AG04450 (cell line): ENCODE results near the gene DUOXA2. TPM values are rescaled to one million over a fixed set of nuclear protein-coding genes. Genes with fewer than 3 reads are reported as not detected.
A peak's percentile ranks its signal among the peaks of the same experiment; 100 is the strongest.

ENCODE experiments used
- CTCF ChIA-PET: fragments of 300-600, 350-600 bp; formaldehyde crosslinking; extraction: SDS; loops from one replicate; lab custom pipeline; 2022; ENCODE audit warnings: antibody characterized with exemption, inconsistent platforms; lab: Charles Lee
- POLR2A ChIA-PET: fragments of 350-600 bp; formaldehyde crosslinking; extraction: SDS; loops from one replicate; lab custom pipeline; 2021; ENCODE audit warnings: antibody characterized with exemption, inconsistent platforms; lab: Yijun Ruan, JAX
- DNase-seq: peaks from one replicate; pipeline ENCODE4 v3.0.0-alpha.2; 2011; ENCODE audit warnings: low read depth, low spot score
- H3K27ac ChIP-seq: one replicate; pipeline ENCODE4 v1.5.1; 2012; ENCODE audit warnings: low read depth, low read length, control low read depth
- H3K27me3 ChIP-seq: one replicate; pipeline ENCODE4 v1.6.0; 2012; ENCODE audit warnings: low read length; ENCODE audit not compliant: control insufficient read depth, insufficient read depth
- H3K4me3 ChIP-seq: 2 replicates; pipeline ENCODE4 v1.5.1; 2011; ENCODE audit warnings: mild to moderate bottlenecking, low read depth, low read length, control low read depth
- H3K9me3 ChIP-seq: 2 replicates; pipeline ENCODE4 v1.5.1; 2012; ENCODE audit warnings: low read length; ENCODE audit not compliant: control insufficient read depth, insufficient read depth
- polyA plus RNA-seq: library from polyadenylated mRNA; depleted of rRNA; stranded (reverse); fragments of >200 nt; gene quantifications from 2 replicates; pipeline ENCODE4 v1.2.3, GENCODE V29; 2011; rRNA removed
- TF ChIP-seq, protein P1 (sequence below): IDR thresholded peaks from 2 replicates; pipeline ENCODE4 v1.5.1; 2011; ENCODE audit warnings: low read depth, low read length, control low read depth, inconsistent platforms

DUOXA2 gene
- polyA plus RNA-seq, 1 experiment, result not detected

DNA sequence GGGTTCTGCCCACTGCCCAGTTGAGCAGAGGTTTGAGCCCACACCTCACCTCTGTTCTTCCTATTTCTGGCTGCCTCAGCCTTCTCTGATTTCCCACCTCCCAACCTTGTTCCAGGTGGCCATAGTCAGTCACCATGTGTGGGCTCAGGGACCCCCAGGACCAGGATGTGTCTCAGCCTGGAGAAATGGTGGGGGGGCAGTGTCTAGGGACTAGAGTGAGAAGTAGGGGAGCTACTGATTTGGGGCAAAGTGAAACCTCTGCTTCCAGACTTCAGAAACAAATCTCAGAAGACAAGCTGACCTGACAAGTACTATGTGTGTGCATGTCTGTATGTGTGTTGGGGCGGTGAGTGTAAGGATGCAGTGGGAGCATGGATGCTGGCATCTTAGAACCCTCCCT lies 50.8 kb downstream of the DUOXA2 start:
- H3K27me3 ChIP-seq, result no peaks in the 10 kb centered on the region
- no peak overlapping the region for H3K27ac ChIP-seq
- no peaks in the 10 kb centered on the region for H3K9me3 ChIP-seq
- no peak overlapping the region for H3K4me3 ChIP-seq
- ChIA-PET CTCF (interaction anchor here (1.0 to 6.1 kb wide), 11 partner anchors 17 to 449 kb away, joined by 4 to 202 read pairs (median 20); a partner anchor contains a TSS), POLR2A (interaction anchor here (0.7 kb wide), 1 partner anchor 112 kb away, joined by 3 read pairs; no protein-coding TSS in a partner anchor)
- no peak for DNase-seq
- TF ChIP-seq, protein P1, sequence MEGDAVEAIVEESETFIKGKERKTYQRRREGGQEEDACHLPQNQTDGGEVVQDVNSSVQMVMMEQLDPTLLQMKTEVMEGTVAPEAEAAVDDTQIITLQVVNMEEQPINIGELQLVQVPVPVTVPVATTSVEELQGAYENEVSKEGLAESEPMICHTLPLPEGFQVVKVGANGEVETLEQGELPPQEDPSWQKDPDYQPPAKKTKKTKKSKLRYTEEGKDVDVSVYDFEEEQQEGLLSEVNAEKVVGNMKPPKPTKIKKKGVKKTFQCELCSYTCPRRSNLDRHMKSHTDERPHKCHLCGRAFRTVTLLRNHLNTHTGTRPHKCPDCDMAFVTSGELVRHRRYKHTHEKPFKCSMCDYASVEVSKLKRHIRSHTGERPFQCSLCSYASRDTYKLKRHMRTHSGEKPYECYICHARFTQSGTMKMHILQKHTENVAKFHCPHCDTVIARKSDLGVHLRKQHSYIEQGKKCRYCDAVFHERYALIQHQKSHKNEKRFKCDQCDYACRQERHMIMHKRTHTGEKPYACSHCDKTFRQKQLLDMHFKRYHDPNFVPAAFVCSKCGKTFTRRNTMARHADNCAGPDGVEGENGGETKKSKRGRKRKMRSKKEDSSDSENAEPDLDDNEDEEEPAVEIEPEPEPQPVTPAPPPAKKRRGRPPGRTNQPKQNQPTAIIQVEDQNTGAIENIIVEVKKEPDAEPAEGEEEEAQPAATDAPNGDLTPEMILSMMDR, result no peak

DNA sequence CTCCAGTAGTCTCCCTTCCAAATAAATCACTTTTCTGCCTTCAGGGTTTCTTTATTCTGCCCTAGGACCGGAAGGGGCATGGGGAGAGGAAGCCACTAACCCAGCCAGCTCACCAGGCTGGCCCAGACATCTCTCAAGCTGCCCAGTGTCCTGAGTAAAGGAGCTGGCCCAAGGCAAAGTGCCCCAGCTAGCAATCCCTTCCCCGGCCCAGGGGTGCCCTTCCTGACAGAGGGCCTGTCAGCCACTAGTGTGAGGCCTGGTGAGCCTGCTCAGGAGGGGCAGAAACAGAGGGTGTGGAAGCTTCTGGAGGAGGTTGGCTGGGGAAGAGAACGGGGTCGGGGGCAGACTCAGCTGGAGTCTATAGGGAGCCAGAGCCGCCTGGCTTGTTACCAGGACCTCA lies 51.4 kb downstream of the DUOXA2 start:
- Histone ChIP-seq H3K4me3 (no peak overlapping the region), H3K27me3 (no peaks in the 10 kb centered on the region), H3K9me3 (no peaks in the 10 kb centered on the region), H3K27ac (no peak overlapping the region)
- CTCF ChIA-PET, result interaction anchor here (1.5 to 6.1 kb wide), 4 partner anchors 37 to 292 kb away, joined by 5 to 202 read pairs (median 52); a partner anchor contains a TSS
- TF ChIP-seq, protein P1, result no peak
- no peak for DNase-seq
- POLR2A ChIA-PET, result no interaction called here

DNA sequence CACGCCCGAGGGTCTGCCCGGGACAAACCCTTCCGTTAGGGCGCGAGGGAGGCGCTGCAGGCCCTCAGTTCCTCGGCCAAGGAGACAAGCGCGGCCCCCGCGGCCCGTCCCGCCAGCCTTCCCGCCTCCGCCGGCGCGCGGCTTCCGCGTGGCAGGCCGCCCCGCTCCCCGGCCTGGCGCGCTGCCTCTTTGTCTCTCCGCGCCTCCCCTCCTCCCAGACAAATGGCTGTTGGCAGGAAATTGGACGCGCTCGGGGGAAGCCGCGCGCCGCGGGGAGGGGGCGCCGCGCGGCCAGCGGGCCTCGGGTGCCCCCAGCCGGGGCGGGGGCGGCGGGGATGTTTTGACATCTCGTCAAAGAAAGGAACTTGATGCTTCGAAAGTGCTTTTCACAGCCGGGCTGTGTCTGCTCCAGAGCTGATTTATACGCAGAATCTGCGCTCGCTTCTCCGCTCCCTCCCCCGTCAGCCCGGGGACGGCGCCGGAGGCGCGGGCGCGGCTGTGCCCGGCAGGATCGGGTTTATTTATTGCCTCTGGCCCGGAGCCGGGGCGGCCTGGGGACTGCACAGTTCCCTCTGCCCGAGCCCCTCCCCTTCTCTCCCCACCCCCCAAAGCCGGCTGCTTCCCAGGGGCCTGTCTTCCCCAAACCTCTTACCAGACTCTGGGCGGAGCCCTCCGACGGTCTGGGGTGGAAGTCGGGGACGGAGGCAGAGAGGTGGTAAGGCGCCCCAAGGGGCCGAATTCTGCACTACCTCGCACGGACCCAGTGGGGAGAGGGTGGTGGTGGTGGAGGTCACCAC lies 52.9 kb downstream of the DUOXA2 start:
- H3K27me3 ChIP-seq, result no peaks in the 10 kb centered on the region
- DNase-seq, result peak; percentile 53
- ChIA-PET CTCF (interaction anchor here (0.6 to 3.0 kb wide), 17 partner anchors 9 to 290 kb away, joined by 3 to 16 read pairs (median 6); no protein-coding TSS in a partner anchor), POLR2A (interaction anchor here (0.6 to 1.5 kb wide), 3 partner anchors 12 to 49 kb away, joined by 3 to 6 read pairs (median 3); no protein-coding TSS in a partner anchor)
- peak overlapping the region; percentile 58 for H3K4me3 ChIP-seq
- H3K9me3 ChIP-seq, result no peaks in the 10 kb centered on the region
- H3K27ac ChIP-seq, result peak overlapping the region; percentile 83
- TF ChIP-seq, protein P1, result peak; percentile 71

DNA sequence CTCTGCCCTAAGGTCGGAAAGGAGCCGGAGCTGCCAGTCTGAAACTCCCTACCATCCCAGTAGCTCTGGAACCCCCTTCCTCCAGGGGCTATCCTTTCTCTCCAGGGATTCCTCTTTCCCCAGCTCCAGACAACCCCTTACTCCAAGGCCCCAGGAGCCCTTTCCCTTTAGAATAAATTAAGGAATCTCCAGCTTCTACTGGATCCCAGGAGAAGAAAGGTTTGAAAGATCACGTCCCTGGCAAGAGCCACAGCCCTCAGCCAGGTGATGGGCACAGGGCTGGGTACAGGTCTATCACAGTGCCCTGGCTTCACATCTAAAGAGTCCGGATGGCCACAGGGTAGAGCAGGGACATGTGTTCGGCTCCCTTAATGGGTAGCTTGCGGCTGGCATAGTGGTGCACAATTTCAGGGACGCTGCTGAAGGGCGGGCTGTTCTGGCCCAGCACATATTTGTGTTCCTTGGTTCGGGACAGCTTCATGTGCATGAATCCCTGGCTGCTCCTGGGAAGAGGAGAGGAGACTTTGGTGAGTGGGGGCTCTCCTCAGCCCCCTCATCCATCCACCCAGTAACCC lies 53.6 kb downstream of the DUOXA2 start:
- peak overlapping the region; percentile 58 for H3K4me3 ChIP-seq
- H3K27ac ChIP-seq, result peak overlapping the region; percentile 83

More for the DNA sequence above, 53.6 kb downstream of the DUOXA2 start:
- no peaks in the 10 kb centered on the region for H3K9me3 ChIP-seq
- H3K27me3 ChIP-seq, result no peaks in the 10 kb centered on the region
- ChIA-PET CTCF (interaction anchor here (0.6 to 3.0 kb wide), 17 partner anchors 9 to 290 kb away, joined by 3 to 16 read pairs (median 7); no protein-coding TSS in a partner anchor), POLR2A (interaction anchor here (1.1 to 1.5 kb wide), 2 partner anchors 33 to 50 kb away, joined by 3 read pairs; no protein-coding TSS in a partner anchor)
- TF ChIP-seq, protein P1, result no peak
- no peak for DNase-seq

Other genes starting within 250 kb of the DUOXA2 start
- gene TERB2, start 157.6 kb upstream of the DUOXA2 start, polyA plus RNA-seq, result not detected in 2 replicates
- gene SORD, start 91.1 kb upstream of the DUOXA2 start, polyA plus RNA-seq, result 32.0 and 33.9 TPM in 2 replicates
- 0.02 TPM in 1 of 2 replicates, not detected in the other for gene DUOX2, start 154 bp upstream of the DUOXA2 start, polyA plus RNA-seq
- gene DUOXA1, start 15.6 kb downstream of the DUOXA2 start, polyA plus RNA-seq, result not detected in 2 replicates
- not detected in 2 replicates for gene DUOX1, start 15.7 kb downstream of the DUOXA2 start, polyA plus RNA-seq
- gene SHF, start 73.6 kb downstream of the DUOXA2 start, polyA plus RNA-seq, result 4.1 and 4.7 TPM in 2 replicates
- not detected in 2 replicates for gene SLC28A2, start 137.9 kb downstream of the DUOXA2 start, polyA plus RNA-seq